ENCODE data around the gene TYR. TPM values are rescaled to one million over a fixed set of nuclear protein-coding genes. Genes with fewer than 3 reads are reported as not detected.
"Not testable (repeated sequence)": the region's sequence is repeated elsewhere in the genome, so short reads cannot be mapped to it uniquely, and the experiment has no call there.

Gene TYR
- total and polyA plus RNA-seq, 2 experiments from 2014 or later = 0.17 TPM; not detected in 1

- H3K36me3 ChIP-seq = no peaks in the 10 kb centered on the region
- DNase-seq (ENCODE audit: low read depth in 1 of 2, low spot score in 1 of 2) = peak; percentile 14 to 43
- no peak for TF ChIP-seq CTCF (IDR thresholded peaks at IDR 0.05; ENCODE audit: low read depth, low read length)
- no peak overlapping the region for H3K27ac ChIP-seq
- H3K9me3 ChIP-seq (ENCODE audit: low read depth) = no peaks in the 10 kb centered on the region
- H3K4me1 ChIP-seq (ENCODE audit: low read depth) = no peaks in the 10 kb centered on the region
- no peaks in the 10 kb centered on the region for H3K27me3 ChIP-seq
- peak overlapping the region; percentile 3 for H3K4me3 ChIP-seq
Observed at GRCh38 chr11:89293965-89294679, 116.4 kb downstream of the TYR start.

GRCh38 chr11:89295023-89295422 lies 117.3 kb downstream of the TYR start:
- not testable (repeated sequence) for H3K36me3 ChIP-seq; DNase-seq (ENCODE audit: low read depth in 1 of 2, low spot score in 1 of 2); H3K4me1 ChIP-seq (ENCODE audit: low read depth); H3K27me3 ChIP-seq; H3K9me3 ChIP-seq (ENCODE audit: low read depth); H3K27ac ChIP-seq; H3K4me3 ChIP-seq

GRCh38 chr11:89303029-89303428 lies 125.4 kb downstream of the TYR start:
- H3K27me3 ChIP-seq = not testable (repeated sequence)

GRCh38 chr11:89308272-89308671 lies 130.6 kb downstream of the TYR start:
- H3K4me1 ChIP-seq (ENCODE audit: low read depth); H3K27ac ChIP-seq; H3K27me3 ChIP-seq; DNase-seq (ENCODE audit: low read depth in 1 of 2, low spot score in 1 of 2); H3K4me3 ChIP-seq; H3K36me3 ChIP-seq; H3K9me3 ChIP-seq (ENCODE audit: low read depth): not testable (repeated sequence)

More at GRCh38 chr11:89303029-89303428, 125.4 kb downstream of the TYR start:
- not testable (repeated sequence) for H3K36me3 ChIP-seq; H3K9me3 ChIP-seq (ENCODE audit: low read depth); H3K4me3 ChIP-seq; H3K4me1 ChIP-seq (ENCODE audit: low read depth); DNase-seq (ENCODE audit: low read depth in 1 of 2, low spot score in 1 of 2); H3K27ac ChIP-seq

GRCh38 chr11:89309321-89309985 lies 131.8 kb downstream of the TYR start:
- H3K4me3 ChIP-seq; H3K9me3 ChIP-seq (ENCODE audit: low read depth); DNase-seq (ENCODE audit: low read depth in 1 of 2, low spot score in 1 of 2); H3K36me3 ChIP-seq; H3K27me3 ChIP-seq; H3K27ac ChIP-seq; H3K4me1 ChIP-seq (ENCODE audit: low read depth): not testable (repeated sequence)

GRCh38 chr11:89310607-89311006 lies 132.9 kb downstream of the TYR start:
- H3K27ac ChIP-seq; H3K9me3 ChIP-seq (ENCODE audit: low read depth); H3K4me1 ChIP-seq (ENCODE audit: low read depth); H3K36me3 ChIP-seq; H3K27me3 ChIP-seq; DNase-seq (ENCODE audit: low read depth in 1 of 2, low spot score in 1 of 2); H3K4me3 ChIP-seq: not testable (repeated sequence)

- no peak for DNase-seq (ENCODE audit: low read depth in 1 of 2, low spot score in 1 of 2)
- no peak overlapping the region for H3K27ac ChIP-seq
- no peaks in the 10 kb centered on the region for H3K9me3 ChIP-seq (ENCODE audit: low read depth)
- no peaks in the 10 kb centered on the region for H3K27me3 ChIP-seq
- H3K4me3 ChIP-seq = no peak overlapping the region
- H3K4me1 ChIP-seq (ENCODE audit: low read depth) = no peaks in the 10 kb centered on the region
- no peaks in the 10 kb centered on the region for H3K36me3 ChIP-seq
- no peak for TF ChIP-seq CTCF (IDR thresholded peaks at IDR 0.05; ENCODE audit: low read depth, low read length)
Observed at GRCh38 chr11:89321401-89321800, 143.7 kb downstream of the TYR start.

- no peaks in the 10 kb centered on the region for H3K27me3 ChIP-seq
- H3K4me3 ChIP-seq = no peak overlapping the region
- TF ChIP-seq CTCF (IDR thresholded peaks at IDR 0.05; ENCODE audit: low read depth, low read length) = no peak
- H3K27ac ChIP-seq = no peak overlapping the region
- H3K9me3 ChIP-seq (ENCODE audit: low read depth) = no peaks in the 10 kb centered on the region
- H3K36me3 ChIP-seq = no peaks in the 10 kb centered on the region
- H3K4me1 ChIP-seq (ENCODE audit: low read depth) = peaks cover 4% of the 10 kb centered on the region
- no peak for DNase-seq (ENCODE audit: low read depth in 1 of 2, low spot score in 1 of 2)
Observed at GRCh38 chr11:89327885-89328284, 150.2 kb downstream of the TYR start.

- not testable (repeated sequence) for H3K36me3 ChIP-seq; H3K4me1 ChIP-seq (ENCODE audit: low read depth); H3K4me3 ChIP-seq; DNase-seq (ENCODE audit: low read depth in 1 of 2, low spot score in 1 of 2); H3K9me3 ChIP-seq (ENCODE audit: low read depth); H3K27me3 ChIP-seq; H3K27ac ChIP-seq
Observed at GRCh38 chr11:89331940-89332339, 154.3 kb downstream of the TYR start.

Measured in cardiac muscle cell (in vitro differentiated cells and primary cell).